Measurements from ENCODE around the gene CCL17. TPM values are rescaled to one million over a fixed set of nuclear protein-coding genes. Genes with fewer than 3 reads are reported as not detected.

The CCL17 gene
- total RNA-seq, result not detected

GRCh38 chr16:57403965-57404817, at the start of gene CCL17:
Gene CCL17 (plus strand): TSS chr16:57404767. CDS start chr16:57413933, 9,166 bp downstream.
- Histone ChIP-seq H3K4me3 (no peak within 1 kb of the TSS), H3K4me1 (no peaks in the 10 kb centered on the region), H3K9me3 (no peaks in the 10 kb centered on the region), H3K27me3 (no peaks in the 10 kb centered on the region), H3K27ac (no peak within 1 kb of the TSS), H3K36me3 (replicated peaks in 1 of 2; ENCODE audit: insufficient read depth in 1 of 2, low read depth in 2 of 2) (no peaks in the 10 kb centered on the region)
- intact Hi-C loops (cut with DNase I), result no loop called here
- ATAC-seq (no peak), DNase-seq (no peak)
- TF ChIP-seq POLR2A (IDR thresholded peaks at IDR 0.05), result no peak
- no peak for TF ChIP-seq CTCF (IDR thresholded peaks at IDR 0.05)
- WGBS, 2 donors, result 63 to 70% methylated on average over 14 to 17 of the region's 17 CpGs

- no peak for TF ChIP-seq POLR2A (IDR thresholded peaks at IDR 0.05)
- TF ChIP-seq CTCF (IDR thresholded peaks at IDR 0.05), result no peak
- ATAC-seq, result no peak
- H3K36me3 ChIP-seq (replicated peaks in 1 of 2; ENCODE audit: insufficient read depth in 1 of 2, low read depth in 2 of 2), result no peaks in the 10 kb centered on the region
- H3K27me3 ChIP-seq, result no peaks in the 10 kb centered on the region
- H3K27ac ChIP-seq, result no peak overlapping the region
- no peak for DNase-seq
- intact Hi-C loops (cut with DNase I), result no loop called here
- 75 to 90% methylated on average over 5 of the region's 5 CpGs for WGBS, 2 donors
- H3K4me1 ChIP-seq, result no peaks in the 10 kb centered on the region
- H3K4me3 ChIP-seq, result no peak overlapping the region
- no peaks in the 10 kb centered on the region for H3K9me3 ChIP-seq
Observed at GRCh38 chr16:57355898-57356414, 48.6 kb upstream of the CCL17 start.

- Histone ChIP-seq H3K27ac (no peak overlapping the region), H3K27me3 (no peaks in the 10 kb centered on the region), H3K4me1 (peaks cover 5% of the 10 kb centered on the region), H3K9me3 (no peaks in the 10 kb centered on the region), H3K4me3 (no peak overlapping the region), H3K36me3 (replicated peaks in 1 of 2; ENCODE audit: insufficient read depth in 1 of 2, low read depth in 2 of 2) (no peaks in the 10 kb centered on the region)
- WGBS, 2 donors, result 87 to 89% methylated on average over 1 to 4 of the region's 4 CpGs
- intact Hi-C loops (cut with DNase I), result no loop called here
- ATAC-seq (no peak), DNase-seq (no peak)
- TF ChIP-seq POLR2A (IDR thresholded peaks at IDR 0.05) (no peak), CTCF (IDR thresholded peaks at IDR 0.05) (no peak)
Observed at GRCh38 chr16:57356547-57356946, 48.0 kb upstream of the CCL17 start.

- intact Hi-C loops (cut with DNase I), result no loop called here
- no peaks in the 10 kb centered on the region for H3K36me3 ChIP-seq (replicated peaks in 1 of 2; ENCODE audit: insufficient read depth in 1 of 2, low read depth in 2 of 2)
- no peaks in the 10 kb centered on the region for H3K27me3 ChIP-seq
- H3K9me3 ChIP-seq, result no peaks in the 10 kb centered on the region
- TF ChIP-seq CTCF (IDR thresholded peaks at IDR 0.05) (no peak), POLR2A (IDR thresholded peaks at IDR 0.05) (no peak)
- H3K4me1 ChIP-seq, result peaks cover 10% of the 10 kb centered on the region
- ATAC-seq, result no peak
- no peak overlapping the region for H3K4me3 ChIP-seq
- H3K27ac ChIP-seq, result no peak overlapping the region
- 83 to 84% methylated on average over 9 of the region's 9 CpGs for WGBS, 2 donors
- DNase-seq, result no peak
Observed at GRCh38 chr16:57357330-57358085, 47.1 kb upstream of the CCL17 start.
